ENCODE measurements around the gene HHLA2. TPM values are rescaled to one million over a fixed set of nuclear protein-coding genes. Genes with fewer than 3 reads are reported as not detected.

The HHLA2 gene
- total and polyA plus RNA-seq, 9 donors = 0.12 to 1.1 (median 0.24) TPM; not detected in 5

DNA sequence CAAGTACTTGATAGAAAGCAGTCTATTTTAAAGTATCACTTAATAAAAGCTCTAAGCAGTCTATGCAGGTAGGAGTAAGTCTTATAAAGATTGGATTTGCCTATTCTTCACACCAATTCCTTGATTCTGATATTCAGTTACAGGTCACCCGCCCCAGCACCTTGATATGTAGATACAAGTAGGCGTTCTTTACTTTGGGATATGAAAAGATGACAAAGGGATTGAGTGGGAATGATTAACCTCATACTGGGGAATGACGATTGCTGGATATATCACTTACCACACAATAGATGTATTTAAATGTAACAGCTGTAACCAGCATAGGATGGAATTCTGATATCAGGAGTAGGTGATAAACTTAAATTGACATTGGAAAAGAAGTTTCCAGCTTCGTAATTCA, 47.1 kb downstream of the HHLA2 start:
- Histone ChIP-seq H3K9me3 (no peaks in the 10 kb centered on the region), H3K27ac (no peak overlapping the region), H3K27me3 (no peaks in the 10 kb centered on the region), H3K4me1 (ENCODE audit: insufficient read depth) (no peaks in the 10 kb centered on the region), H3K36me3 (no peaks in the 10 kb centered on the region), H3K4me3 (no peak overlapping the region)
- intact Hi-C loops (cut with DNase I) = no loop called here
- no peak for DNase-seq
- WGBS, 3 donors = 87 to 93% (median 88%) methylated on average over 4 of the region's 4 CpGs
- no peak for TF ChIP-seq EP300 (IDR thresholded peaks at IDR 0.05)
- no peak for TF ChIP-seq POLR2A (IDR thresholded peaks at IDR 0.05)
- no peak for TF ChIP-seq CTCF (IDR thresholded peaks at IDR 0.05)

DNA sequence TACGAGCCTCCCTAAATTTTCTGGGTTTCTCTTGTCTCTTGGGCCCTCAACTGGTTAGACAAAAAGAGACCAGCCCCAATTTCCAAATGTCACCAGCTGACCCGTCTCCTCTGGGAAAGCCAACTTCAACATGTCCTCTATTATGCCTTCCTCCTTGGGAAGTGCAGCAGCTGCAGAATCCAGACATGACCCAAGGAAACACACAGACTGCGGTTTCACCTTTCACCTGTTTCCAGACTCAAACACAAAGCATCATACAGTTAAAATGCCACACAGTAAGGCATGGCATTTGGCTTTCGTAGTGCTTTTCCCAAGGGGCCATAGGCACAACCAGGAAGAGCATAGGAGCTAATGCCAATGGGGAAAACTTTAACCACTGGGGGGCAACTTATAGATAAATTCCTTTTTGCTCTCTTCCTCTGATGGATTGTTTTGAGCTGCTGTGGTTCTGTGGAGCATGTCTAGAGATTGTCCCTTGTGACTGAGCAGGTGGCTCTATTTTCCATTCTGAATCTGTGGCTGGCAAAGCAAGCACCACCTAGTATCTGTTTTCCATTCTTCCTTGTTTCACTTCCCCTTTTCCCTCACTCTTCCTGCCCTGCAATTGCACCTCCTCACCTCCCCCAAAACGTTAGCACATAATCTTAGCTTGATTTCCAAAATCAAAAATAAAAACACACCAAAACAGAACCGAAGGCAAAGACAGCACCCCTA, 49.3 kb downstream of the HHLA2 start:
- H3K4me1 ChIP-seq (ENCODE audit: insufficient read depth) = no peaks in the 10 kb centered on the region
- WGBS, 3 donors = 35 to 78% (median 57%) methylated on average over 6 of the region's 6 CpGs
- no peaks in the 10 kb centered on the region for H3K36me3 ChIP-seq
- no peak overlapping the region for H3K4me3 ChIP-seq
- no peak for TF ChIP-seq EP300 (IDR thresholded peaks at IDR 0.05)
- TF ChIP-seq CTCF (IDR thresholded peaks at IDR 0.05) = no peak
- no peak for TF ChIP-seq POLR2A (IDR thresholded peaks at IDR 0.05)
- no peak overlapping the region for H3K27ac ChIP-seq
- intact Hi-C loops (cut with DNase I) = no loop called here
- no peak for DNase-seq
- H3K27me3 ChIP-seq = no peaks in the 10 kb centered on the region
- H3K9me3 ChIP-seq = no peaks in the 10 kb centered on the region

DNA sequence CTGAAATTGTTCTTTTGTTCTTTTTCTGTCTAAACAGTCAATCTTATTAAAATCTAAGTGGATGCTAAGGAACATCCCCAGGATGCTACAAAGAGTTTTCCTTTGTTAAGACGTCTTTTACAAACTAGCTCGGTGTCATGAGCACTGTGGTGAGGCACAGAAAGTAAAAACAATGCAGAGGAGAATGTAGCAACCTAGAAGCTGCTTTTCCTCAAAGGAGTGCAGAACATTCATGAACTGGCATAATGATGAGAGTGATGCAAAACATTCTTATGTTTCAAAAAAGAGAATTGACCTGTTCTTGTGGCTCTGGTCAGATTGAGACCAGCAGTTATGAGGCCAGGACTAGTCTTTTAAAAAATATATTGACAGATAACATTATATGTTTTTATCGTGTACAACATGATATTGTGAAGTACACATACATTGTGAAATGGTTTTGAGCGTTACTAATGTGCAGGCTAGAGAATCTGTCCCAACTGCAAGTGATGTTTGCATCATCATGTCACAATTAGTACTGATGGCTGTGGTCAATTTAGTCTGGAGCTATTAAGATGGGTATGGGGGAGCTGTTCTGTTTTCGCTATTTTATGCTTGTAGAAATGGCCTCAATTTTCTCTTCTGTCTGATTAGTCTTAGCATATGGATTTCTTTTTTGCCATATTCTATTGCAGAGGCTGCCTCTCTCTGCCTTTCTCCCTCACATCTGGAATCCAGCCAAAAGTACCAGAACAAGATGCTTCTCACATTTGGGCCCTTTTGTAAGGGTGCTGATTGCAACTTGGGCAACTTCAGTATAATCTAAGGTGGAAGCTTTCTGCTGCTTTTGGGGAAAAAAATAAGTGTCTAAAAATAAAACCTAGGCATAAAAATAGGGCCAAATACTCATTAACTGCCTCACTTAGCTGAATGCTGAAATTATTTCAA, 50.2 kb downstream of the HHLA2 start:
- Histone ChIP-seq H3K4me1 (ENCODE audit: insufficient read depth) (no peaks in the 10 kb centered on the region), H3K27me3 (no peaks in the 10 kb centered on the region), H3K9me3 (no peaks in the 10 kb centered on the region), H3K36me3 (no peaks in the 10 kb centered on the region), H3K4me3 (no peak overlapping the region), H3K27ac (no peak overlapping the region)
- intact Hi-C loops (cut with DNase I) = no loop called here
- TF ChIP-seq EP300 (IDR thresholded peaks at IDR 0.05) = no peak
- no peak for DNase-seq
- WGBS, 3 donors = 77 to 86% (median 85%) methylated on average over 5 of the region's 5 CpGs

GRCh38 chr3:108352176-108352575, 55.8 kb downstream of the HHLA2 start:
- H3K27ac ChIP-seq = no peak overlapping the region
- no peak overlapping the region for H3K4me3 ChIP-seq
- H3K27me3 ChIP-seq = no peaks in the 10 kb centered on the region
- no peaks in the 10 kb centered on the region for H3K36me3 ChIP-seq
- TF ChIP-seq CTCF (IDR thresholded peaks at IDR 0.05) (no peak), EP300 (IDR thresholded peaks at IDR 0.05) (no peak), POLR2A (IDR thresholded peaks at IDR 0.05) (no peak)
- no peaks in the 10 kb centered on the region for H3K4me1 ChIP-seq (ENCODE audit: insufficient read depth)
- DNase-seq = no peak
- 54 to 71% (median 69%) methylated on average over 3 of the region's 3 CpGs for WGBS, 3 donors
- no peaks in the 10 kb centered on the region for H3K9me3 ChIP-seq
- intact Hi-C loops (cut with DNase I) = no loop called here
